OCI-LY7 (cell line): ENCODE measurements around the gene ARHGAP33. TPM values are rescaled to one million over a fixed set of nuclear protein-coding genes. Genes with fewer than 3 reads are reported as not detected.

Source experiments
- BruUV-seq: library from RNA; stranded (reverse); fragments of 400-500 nt; replicated peaks from 2 replicates; lab custom pipeline; 2021; lab: Mats Ljungman, UMichigan
- CTCF ChIA-PET: fragments of 300-600 bp; sonication (Branson Sonifier 250); formaldehyde crosslinking; loops from one replicate; lab custom pipeline; 2022; ENCODE audit warnings: antibody characterized with exemption; ENCODE audit not compliant: unreplicated experiment; lab: Charles Lee
- POLR2A ChIA-PET: fragments of 300-600 bp; sonication (Branson Sonifier 250); formaldehyde crosslinking; loops from one replicate; lab custom pipeline; 2022; ENCODE audit warnings: antibody characterized with exemption; lab: Charles Lee
- DNase-seq: peaks from one replicate; pipeline ENCODE4 v3.0.0-alpha.2; 2015; ENCODE audit warnings: low spot score
- H2AFZ ChIP-seq: fragments of 200-600 bp; sonication (generic), shearing (Covaris generic); 2 replicates; pipeline ENCODE4 v1.6.1; 2014; ENCODE audit warnings: mild to moderate bottlenecking, antibody characterized with exemption, low read length, moderate library complexity
- H3K27ac ChIP-seq: fragments of 200-600 bp; sonication (generic); 2 replicates; pipeline ENCODE4 v1.5.1; 2014; ENCODE audit warnings: mixed run types, low read depth, mild to moderate bottlenecking, moderate library complexity, low read length, inconsistent platforms; ENCODE audit not compliant: poor library complexity, severe bottlenecking
- H3K36me3 ChIP-seq: fragments of 200-600 bp; sonication (generic); 2 replicates; pipeline ENCODE4 v1.6.1; 2014; ENCODE audit warnings: mild to moderate bottlenecking, antibody characterized with exemption, low read length, moderate library complexity, mixed read lengths; ENCODE audit not compliant: insufficient read depth
- H3K4me1 ChIP-seq: fragments of 200-600 bp; sonication (generic); 2 replicates; pipeline ENCODE4 v1.5.1; 2014; ENCODE audit warnings: mild to moderate bottlenecking, low read length; ENCODE audit not compliant: insufficient read depth, poor library complexity, severe bottlenecking
- H3K4me2 ChIP-seq: fragments of 200-600 bp; sonication (generic); 2 replicates; pipeline ENCODE4 v1.6.1; 2014; ENCODE audit warnings: mild to moderate bottlenecking, low read length
- H3K4me3 ChIP-seq: fragments of 200-600 bp; sonication (generic); 2 replicates; pipeline ENCODE4 v1.5.1; 2014; ENCODE audit warnings: mild to moderate bottlenecking, low read depth, low read length; ENCODE audit not compliant: poor library complexity, severe bottlenecking
- H3K79me2 ChIP-seq: fragments of 200-600 bp; sonication (generic); 2 replicates; pipeline ENCODE4 v1.6.1; 2016; ENCODE audit warnings: low read depth, mild to moderate bottlenecking, low read length, moderate library complexity, mixed read lengths; ENCODE audit not compliant: insufficient read depth
- H3K9me2 ChIP-seq: fragments of 200-600 bp; sonication (generic); 2 replicates; pipeline ENCODE4 v1.6.1; 2016; ENCODE audit warnings: mild to moderate bottlenecking, low read length, mixed read lengths; ENCODE audit not compliant: insufficient read depth
- H3K9me3 ChIP-seq: fragments of 200-600 bp; sonication (generic); 2 replicates; pipeline ENCODE4 v1.6.1; 2014; ENCODE audit warnings: mild to moderate bottlenecking, mixed run types, low read length, mixed read lengths
- H4K20me1 ChIP-seq: fragments of 200-600 bp; sonication (generic); 2 replicates; pipeline ENCODE4 v1.6.1; 2014; ENCODE audit warnings: mild to moderate bottlenecking, antibody characterized with exemption, low read length, moderate library complexity, mixed read lengths; ENCODE audit not compliant: insufficient read depth
- CTCF ChIP-seq: fragments of 200-600 bp; sonication (generic); conservative IDR thresholded peaks from 2 replicates; pipeline ENCODE4 v1.5.1; 2014; ENCODE audit warnings: mild to moderate bottlenecking, antibody characterized with exemption, low read length, moderate library complexity, mixed read lengths
- EZH2phosphoT487 ChIP-seq: fragments of 200-600 bp; sonication (generic); IDR thresholded peaks from 2 replicates; pipeline ENCODE4 v1.6.1; 2018; ENCODE audit warnings: low read depth, borderline replicate concordance, mild to moderate bottlenecking, mixed run types, antibody characterized with exemption, low read length, moderate library complexity, mixed read lengths
- intact Hi-C: fragments of 100-400 bp; cut with micrococcal nuclease; formaldehyde crosslinking; loops from one replicate; pipeline ENCODE4 v1.10.0; 2022; ENCODE audit not compliant: unreplicated experiment
- total RNA-seq, 2 experiments: library from RNA; depleted of rRNA in 1 of 2; stranded (reverse); fragments of >200 nt in 1 of 2; shearing (Covaris generic) in 1 of 2; gene quantifications; 2 replicates each; pipeline ENCODE4 v1.2.3, GENCODE V29; 2014 to 2022

The ARHGAP33 gene
- total RNA-seq, 2 experiments from 2014 or later, result 15.1 to 94.6 TPM

DNA sequence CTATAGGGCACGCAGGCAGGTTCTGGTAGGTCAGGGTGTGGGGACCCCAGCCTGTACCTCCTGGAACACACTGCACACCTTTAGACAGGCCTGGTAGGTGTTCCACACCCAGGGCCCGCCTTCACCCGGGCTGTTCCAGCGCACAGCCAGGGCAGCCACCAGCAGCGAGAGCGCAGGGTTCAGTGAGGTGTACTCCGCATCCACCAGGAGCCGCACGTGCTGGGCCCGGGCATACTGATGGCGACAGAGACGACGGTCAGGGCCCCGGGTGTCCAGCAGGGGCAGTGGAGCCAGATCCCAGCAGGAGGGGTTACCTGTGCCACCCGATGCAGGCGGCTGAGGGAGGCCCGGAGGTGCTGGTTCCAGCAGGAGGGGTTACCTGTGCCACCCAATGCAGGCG is 31.2 kb downstream of the ARHGAP33 start:
- intact Hi-C loops, result no loop called here

GRCh38 chr19:35807633-35808032 is 32.3 kb downstream of the ARHGAP33 start:
- CTCF ChIA-PET, result no interaction called here

More for the DNA sequence above, 31.2 kb downstream of the ARHGAP33 start:
- no peak for TF ChIP-seq EZH2phosphoT487
- TF ChIP-seq CTCF, result no peak
- Histone ChIP-seq H4K20me1 (no peaks in the 10 kb centered on the region), H3K27ac (no peak overlapping the region), H3K79me2 (no peaks in the 10 kb centered on the region), H3K9me3 (no peaks in the 10 kb centered on the region), H3K9me2 (no peaks in the 10 kb centered on the region), H2AFZ (no peak overlapping the region), H3K36me3 (no peaks in the 10 kb centered on the region), H3K4me3 (no peak overlapping the region), H3K4me2 (no peak overlapping the region), H3K4me1 (no peaks in the 10 kb centered on the region)
- DNase-seq, result no peak
- no TSS peak for BruUV-seq
- CTCF ChIA-PET, result no interaction called here
- POLR2A ChIA-PET, result no interaction called here

More at GRCh38 chr19:35807633-35808032, 32.3 kb downstream of the ARHGAP33 start:
- POLR2A ChIA-PET, result no interaction called here
- no peak overlapping the region for H3K4me2 ChIP-seq
- no peaks in the 10 kb centered on the region for H3K9me2 ChIP-seq
- H3K36me3 ChIP-seq, result no peaks in the 10 kb centered on the region
- H3K79me2 ChIP-seq, result no peaks in the 10 kb centered on the region
- no peak overlapping the region for H3K4me3 ChIP-seq
- no peaks in the 10 kb centered on the region for H3K9me3 ChIP-seq
- H3K27ac ChIP-seq, result no peak overlapping the region
- intact Hi-C loops, result no loop called here
- BruUV-seq, result no TSS peak
- no peaks in the 10 kb centered on the region for H3K4me1 ChIP-seq
- TF ChIP-seq EZH2phosphoT487, result no peak
- TF ChIP-seq CTCF, result no peak
- no peak overlapping the region for H2AFZ ChIP-seq
- no peak for DNase-seq
- no peaks in the 10 kb centered on the region for H4K20me1 ChIP-seq
